ENCODE results near the gene TUBB4B.

Gene TUBB4B

GRCh38 chr9:137234055-137234697 is 6.9 kb upstream of the TUBB4B start:
- DNase-seq (ENCODE audit: low spot score) (no peak), ATAC-seq (ENCODE audit: low read depth) (no peak)
- TF ChIP-seq CTCF (IDR thresholded peaks at IDR 0.05; ENCODE audit: poor library complexity, severe bottlenecking): no peak
- Histone ChIP-seq H3K4me3 (ENCODE audit: severe bottlenecking) (no peak overlapping the region), H3K4me1 (ENCODE audit: insufficient read depth, poor library complexity, severe bottlenecking) (no peaks in the 10 kb centered on the region), H3K9me3 (ENCODE audit: severe bottlenecking) (no peaks in the 10 kb centered on the region), H3K27me3 (ENCODE audit: insufficient read depth, poor library complexity, severe bottlenecking) (peaks cover 4% of the 10 kb centered on the region), H3K27ac (ENCODE audit: poor library complexity, severe bottlenecking) (no peak overlapping the region), H3K36me3 (ENCODE audit: low read depth) (no peaks in the 10 kb centered on the region)

- no peak overlapping the region for H3K27ac ChIP-seq (ENCODE audit: poor library complexity, severe bottlenecking)
- peaks cover 4% of the 10 kb centered on the region for H3K27me3 ChIP-seq (ENCODE audit: insufficient read depth, poor library complexity, severe bottlenecking)
- TF ChIP-seq CTCF (IDR thresholded peaks at IDR 0.05; ENCODE audit: poor library complexity, severe bottlenecking): no peak
- DNase-seq (ENCODE audit: low spot score): no peak
- H3K9me3 ChIP-seq (ENCODE audit: severe bottlenecking): no peaks in the 10 kb centered on the region
- ATAC-seq (ENCODE audit: low read depth): no peak
- no peaks in the 10 kb centered on the region for H3K36me3 ChIP-seq (ENCODE audit: low read depth)
- no peak overlapping the region for H3K4me3 ChIP-seq (ENCODE audit: severe bottlenecking)
- no peaks in the 10 kb centered on the region for H3K4me1 ChIP-seq (ENCODE audit: insufficient read depth, poor library complexity, severe bottlenecking)
These were observed 6.2 kb upstream of the TUBB4B start for GRCh38 chr9:137234758-137235423.

- H3K27ac ChIP-seq (ENCODE audit: poor library complexity, severe bottlenecking): no peak overlapping the region
- TF ChIP-seq CTCF (IDR thresholded peaks at IDR 0.05; ENCODE audit: poor library complexity, severe bottlenecking): no peak
These were observed 5.5 kb upstream of the TUBB4B start for GRCh38 chr9:137235424-137236237.

GRCh38 chr9:137236238-137236935 is 4.7 kb upstream of the TUBB4B start:
- ATAC-seq (ENCODE audit: low read depth): peak; percentile 37
- Histone ChIP-seq H3K9me3 (ENCODE audit: severe bottlenecking) (no peaks in the 10 kb centered on the region), H3K4me1 (ENCODE audit: insufficient read depth, poor library complexity, severe bottlenecking) (no peaks in the 10 kb centered on the region), H3K27ac (ENCODE audit: poor library complexity, severe bottlenecking) (no peak overlapping the region), H3K36me3 (ENCODE audit: low read depth) (no peaks in the 10 kb centered on the region), H3K27me3 (ENCODE audit: insufficient read depth, poor library complexity, severe bottlenecking) (peaks cover 4% of the 10 kb centered on the region), H3K4me3 (ENCODE audit: severe bottlenecking) (no peak overlapping the region)
- DNase-seq (ENCODE audit: low spot score): no peak
- peak; percentile 97 for TF ChIP-seq CTCF (IDR thresholded peaks at IDR 0.05; ENCODE audit: poor library complexity, severe bottlenecking)

More at GRCh38 chr9:137235424-137236237, 5.5 kb upstream of the TUBB4B start:
- Histone ChIP-seq H3K4me1 (ENCODE audit: insufficient read depth, poor library complexity, severe bottlenecking) (no peaks in the 10 kb centered on the region), H3K36me3 (ENCODE audit: low read depth) (no peaks in the 10 kb centered on the region), H3K27me3 (ENCODE audit: insufficient read depth, poor library complexity, severe bottlenecking) (peaks cover 4% of the 10 kb centered on the region), H3K9me3 (ENCODE audit: severe bottlenecking) (no peaks in the 10 kb centered on the region), H3K4me3 (ENCODE audit: severe bottlenecking) (no peak overlapping the region)
- no peak for DNase-seq (ENCODE audit: low spot score)
- no peak for ATAC-seq (ENCODE audit: low read depth)
